DMS153 (cell line): ENCODE results near the gene DISC1.

Experiments
- DNase-seq: peaks from one replicate; lab custom pipeline; 2025; lab: John Stamatoyannopoulos, UW

Gene DISC1

DNA sequence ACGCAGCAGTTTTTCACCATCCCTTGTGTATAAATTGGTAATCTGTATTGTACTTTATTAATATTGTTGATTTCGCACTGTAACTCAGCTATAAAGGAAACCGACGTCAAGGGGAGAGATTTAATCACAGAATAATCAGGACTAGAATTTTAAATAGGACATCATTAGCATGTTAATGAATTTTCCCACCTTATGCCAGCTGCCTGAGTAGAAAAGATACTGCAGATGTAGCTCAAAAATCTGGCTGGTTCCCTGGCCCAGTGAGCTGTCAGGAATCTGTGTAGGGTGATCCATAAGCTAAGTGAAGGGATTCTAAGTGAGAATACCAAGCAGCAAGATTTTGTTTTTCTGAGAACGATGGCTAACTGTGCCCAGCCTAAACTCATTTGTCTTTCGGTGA is 195.5 kb downstream of the DISC1 start:
- DNase-seq: no peak

DNA sequence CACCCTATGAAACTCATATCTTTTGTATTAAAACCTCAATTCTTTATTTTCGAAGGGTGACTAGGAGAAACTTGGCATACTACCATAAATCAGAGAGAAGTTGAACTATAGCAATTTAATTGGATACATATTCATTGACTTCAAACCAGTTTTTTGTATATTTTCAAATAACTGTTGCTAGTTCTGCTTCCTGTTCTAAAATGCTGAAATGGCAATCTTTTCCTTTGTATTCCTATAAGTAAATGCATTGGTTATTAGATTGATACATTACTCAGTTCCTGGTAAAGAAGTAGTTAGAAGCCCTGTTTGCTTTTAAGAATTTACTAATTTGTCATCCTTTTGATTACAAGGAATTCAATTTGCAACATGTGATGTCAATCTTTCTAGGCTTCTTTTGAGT is 200.0 kb downstream of the DISC1 start:
- DNase-seq: no peak

DNA sequence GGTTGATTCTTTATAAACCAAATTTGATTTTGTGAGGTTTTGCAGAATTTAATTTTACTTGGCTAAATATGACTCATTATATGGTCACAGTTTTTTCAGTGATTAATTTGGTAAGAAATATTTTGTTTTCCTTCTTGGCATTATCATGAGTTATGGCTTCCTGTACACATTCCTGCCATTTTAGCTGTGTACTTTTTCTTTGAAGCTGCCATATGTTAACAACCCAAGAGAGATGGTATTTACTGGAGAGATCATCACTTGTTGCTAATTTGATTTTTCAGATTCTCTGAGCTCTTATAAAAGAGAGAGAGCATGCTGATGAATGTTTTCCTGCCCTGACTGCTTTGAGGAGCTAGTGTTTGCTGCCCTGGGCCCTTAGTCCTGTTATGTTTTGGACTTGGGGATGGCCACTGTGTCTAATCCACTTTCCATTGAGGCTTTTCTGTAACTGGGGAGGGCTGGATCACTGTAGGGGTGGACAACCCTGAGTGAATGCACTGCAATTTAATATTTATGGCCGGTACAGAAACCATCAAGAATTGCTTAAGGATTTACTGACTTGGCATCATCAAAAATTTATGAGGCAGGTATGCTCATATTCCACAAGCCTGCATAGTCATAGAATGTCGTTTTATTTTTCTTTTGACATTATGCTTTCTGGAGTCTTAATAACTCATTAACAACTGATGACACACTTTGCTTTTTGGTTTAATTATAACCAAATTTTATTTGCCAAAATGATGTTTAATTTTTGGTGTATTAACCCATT is 200.9 kb downstream of the DISC1 start:
- DNase-seq: no peak

DNA sequence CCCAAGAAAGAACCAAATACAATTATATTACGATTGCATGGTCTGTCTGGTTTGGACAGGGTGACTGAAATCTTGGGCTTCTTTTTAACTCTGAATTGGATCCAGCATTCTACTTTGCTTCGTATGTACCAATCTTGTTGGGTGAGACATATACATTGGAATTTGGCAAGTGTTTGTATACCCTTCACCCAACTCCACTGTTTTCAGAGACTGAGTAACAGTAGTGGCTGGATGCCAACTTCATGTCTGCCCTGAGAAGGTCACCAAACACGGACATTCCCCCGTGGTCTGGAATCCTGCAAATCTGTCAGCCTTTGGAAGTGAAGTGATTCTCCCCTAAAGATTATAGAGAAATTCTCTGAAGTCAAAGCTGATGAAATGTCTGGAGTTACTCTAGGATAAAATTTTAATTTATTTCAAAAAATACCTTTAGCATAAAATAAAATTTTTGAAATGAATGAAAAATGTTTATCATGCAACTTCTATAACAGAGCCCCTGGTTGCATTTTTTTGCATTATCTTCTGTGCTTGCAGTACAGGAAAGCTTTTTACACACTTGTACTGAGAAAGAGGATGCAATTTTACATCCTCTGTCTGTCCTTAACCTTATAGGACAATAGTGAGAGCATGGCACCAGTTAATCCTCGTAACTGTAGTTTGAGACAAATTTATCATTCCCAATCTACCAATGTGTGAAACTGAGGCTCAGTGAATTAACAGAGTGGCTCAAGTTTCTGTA is 201.8 kb downstream of the DISC1 start:
- DNase-seq: no peak

DNA sequence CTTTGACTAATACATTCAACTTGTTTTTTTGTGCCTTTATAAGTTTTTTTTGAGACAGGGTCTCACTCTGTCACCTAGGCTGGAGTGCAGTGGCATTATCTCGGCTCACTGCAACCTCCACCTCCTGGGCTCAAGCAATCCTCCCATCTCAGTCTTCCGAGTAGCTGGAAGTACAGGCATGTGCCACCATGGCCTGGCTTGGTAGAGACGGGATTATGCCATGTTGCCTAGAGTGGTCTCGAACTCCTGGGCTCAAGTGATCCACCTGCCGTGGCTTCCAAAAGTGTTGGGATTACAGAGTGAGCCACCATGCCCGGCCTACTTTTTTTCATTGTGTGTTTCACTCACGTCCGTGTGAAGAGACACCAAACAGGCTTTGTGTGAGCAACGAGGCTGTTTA is 202.7 kb downstream of the DISC1 start:
- no peak for DNase-seq

DNA sequence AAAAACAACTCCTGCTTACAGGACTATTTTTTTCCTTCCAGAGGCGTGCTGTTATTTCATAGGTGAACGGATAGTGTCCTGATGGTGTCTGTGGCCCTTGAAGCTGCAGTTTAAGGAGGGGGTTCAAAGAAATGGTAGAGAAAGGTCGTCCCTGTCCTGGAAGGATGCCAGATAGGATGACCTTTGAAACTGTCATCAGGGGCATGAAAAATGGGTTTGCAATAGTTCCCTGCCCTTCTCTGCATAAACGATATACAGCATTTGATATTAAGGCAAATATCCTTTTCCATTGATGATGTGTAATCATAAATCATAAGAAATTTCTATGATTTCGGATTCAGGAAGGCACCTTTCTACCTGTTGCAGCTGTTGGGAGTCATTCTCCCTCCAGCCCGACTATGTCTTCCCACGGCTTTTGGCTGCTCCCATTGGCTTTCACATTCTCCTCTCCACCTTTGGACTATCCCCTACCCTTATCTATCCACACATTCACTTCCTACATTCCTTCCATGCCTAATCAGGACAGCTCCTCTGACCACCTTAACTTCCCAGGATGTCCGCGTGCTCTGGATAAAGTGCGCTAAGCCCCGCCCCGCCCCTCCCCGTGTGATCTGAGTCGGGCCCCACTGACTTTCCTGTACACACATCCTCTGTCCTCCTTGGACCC is 209.8 kb downstream of the DISC1 start:
- no peak for DNase-seq

DNA sequence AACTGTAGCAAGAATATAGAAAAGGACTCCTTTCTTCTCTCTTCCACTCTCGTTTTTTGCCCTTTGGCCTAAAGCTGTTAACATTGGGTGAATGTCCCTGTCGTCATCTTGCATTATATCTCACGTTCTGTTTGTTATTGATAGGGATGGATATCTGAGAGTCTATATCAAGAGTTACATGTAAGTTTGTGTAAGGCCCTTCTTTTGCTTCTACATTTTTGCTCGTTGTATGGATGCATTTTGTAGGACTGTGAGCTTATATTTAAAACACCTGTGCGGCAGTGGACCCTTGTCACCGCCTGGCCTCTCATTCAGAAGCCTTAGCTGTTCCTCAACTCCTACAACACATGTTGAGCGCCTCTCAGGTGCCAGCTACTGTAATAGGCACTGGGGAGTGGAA is 211.9 kb downstream of the DISC1 start:
- no peak for DNase-seq

DNA sequence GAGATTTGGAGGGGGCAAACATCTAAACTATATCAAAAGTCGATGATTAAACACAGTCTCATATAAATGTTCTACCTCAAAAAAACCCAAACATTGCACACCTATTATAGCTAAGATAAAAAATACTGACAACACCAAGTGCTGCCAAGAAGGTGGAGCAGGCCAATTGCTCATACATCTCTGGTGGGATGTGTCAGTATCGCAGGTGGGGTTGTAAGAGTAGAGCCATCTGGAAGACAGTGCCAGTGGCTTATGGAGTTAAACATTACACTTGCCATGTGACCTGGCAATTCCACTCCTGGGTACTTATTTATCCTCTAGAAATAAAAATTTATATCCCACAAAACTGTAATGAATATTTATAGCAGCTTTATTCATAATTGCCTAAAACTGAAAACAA is 213.4 kb downstream of the DISC1 start:
- no peak for DNase-seq

DNA sequence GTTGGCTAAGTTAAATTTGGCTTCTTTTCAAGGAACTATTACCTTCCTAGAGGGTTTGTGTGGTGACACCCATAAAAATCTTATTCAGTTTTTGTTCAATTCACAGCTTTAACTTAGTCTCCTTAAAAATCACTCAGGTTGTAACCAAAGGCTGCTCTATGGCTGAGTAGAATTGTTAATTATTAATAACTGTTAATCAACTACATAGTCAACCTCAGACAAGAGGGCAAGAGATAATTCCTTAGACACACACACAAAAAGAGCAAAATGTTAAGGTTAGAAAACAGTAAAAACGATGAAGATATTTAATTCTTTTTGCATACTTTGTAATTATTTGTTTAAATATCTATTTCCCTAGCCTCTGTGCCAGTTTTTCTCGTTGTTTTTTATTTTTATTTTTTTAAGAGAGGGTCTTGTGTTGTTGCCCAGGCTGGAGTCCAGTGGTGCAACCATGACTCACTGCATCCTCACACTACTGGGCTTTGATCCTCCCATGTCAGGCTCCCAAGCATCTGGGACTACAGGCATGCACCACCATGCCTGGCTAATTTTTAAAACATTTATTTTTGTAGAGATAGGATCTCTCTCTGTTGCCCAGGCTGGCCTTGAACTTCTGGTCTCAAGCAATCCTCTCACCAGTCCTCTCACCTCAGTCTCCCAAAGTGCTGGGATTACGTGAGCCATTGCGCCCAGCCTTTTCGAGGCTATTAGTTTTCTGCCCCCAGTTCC is 215.2 kb downstream of the DISC1 start:
- DNase-seq: no peak

DNA sequence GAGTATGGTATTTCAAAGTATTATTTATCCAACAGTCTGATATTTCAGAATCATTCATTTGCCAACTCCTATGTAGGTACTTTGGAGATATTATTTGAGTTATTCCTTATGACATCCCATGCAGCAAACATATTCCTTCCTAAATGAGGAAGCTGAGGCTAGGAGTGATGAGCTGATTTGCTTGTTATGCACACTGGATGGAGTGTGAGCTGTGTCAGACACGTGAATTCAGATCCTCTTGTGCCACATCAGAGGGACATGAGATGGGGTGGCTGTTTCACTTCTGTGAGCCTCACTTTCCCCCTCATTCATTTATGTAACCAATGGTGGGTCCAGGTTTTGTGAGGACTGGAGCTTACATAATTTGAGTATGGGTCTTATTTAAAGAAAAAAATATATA is 215.9 kb downstream of the DISC1 start:
- DNase-seq: no peak

DNA sequence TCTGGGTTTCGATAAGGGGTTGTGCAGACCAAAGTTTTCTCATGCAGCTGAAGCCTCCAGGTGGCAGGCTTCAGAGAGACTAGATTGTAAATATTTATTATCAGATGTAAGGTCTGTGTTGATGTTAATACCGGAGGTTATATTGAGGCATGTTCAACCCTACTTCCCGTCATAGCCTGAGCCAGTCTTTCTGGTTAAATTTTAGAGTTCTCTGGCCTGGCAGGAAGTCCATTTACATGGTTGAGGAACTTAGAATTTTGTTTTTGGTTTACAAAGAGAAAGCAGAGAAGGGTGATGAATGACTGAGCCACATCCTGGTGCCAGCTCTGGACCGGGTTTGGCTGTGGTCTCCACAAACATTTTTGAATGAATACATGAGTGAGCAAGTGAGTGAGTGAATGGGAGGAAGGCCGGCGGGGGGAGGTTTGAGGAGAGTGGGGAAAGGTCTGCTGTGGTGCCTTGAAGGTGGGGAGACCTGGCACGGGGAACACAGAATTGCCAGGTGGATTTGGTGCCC is 218.5 kb downstream of the DISC1 start:
- DNase-seq: no peak

DNA sequence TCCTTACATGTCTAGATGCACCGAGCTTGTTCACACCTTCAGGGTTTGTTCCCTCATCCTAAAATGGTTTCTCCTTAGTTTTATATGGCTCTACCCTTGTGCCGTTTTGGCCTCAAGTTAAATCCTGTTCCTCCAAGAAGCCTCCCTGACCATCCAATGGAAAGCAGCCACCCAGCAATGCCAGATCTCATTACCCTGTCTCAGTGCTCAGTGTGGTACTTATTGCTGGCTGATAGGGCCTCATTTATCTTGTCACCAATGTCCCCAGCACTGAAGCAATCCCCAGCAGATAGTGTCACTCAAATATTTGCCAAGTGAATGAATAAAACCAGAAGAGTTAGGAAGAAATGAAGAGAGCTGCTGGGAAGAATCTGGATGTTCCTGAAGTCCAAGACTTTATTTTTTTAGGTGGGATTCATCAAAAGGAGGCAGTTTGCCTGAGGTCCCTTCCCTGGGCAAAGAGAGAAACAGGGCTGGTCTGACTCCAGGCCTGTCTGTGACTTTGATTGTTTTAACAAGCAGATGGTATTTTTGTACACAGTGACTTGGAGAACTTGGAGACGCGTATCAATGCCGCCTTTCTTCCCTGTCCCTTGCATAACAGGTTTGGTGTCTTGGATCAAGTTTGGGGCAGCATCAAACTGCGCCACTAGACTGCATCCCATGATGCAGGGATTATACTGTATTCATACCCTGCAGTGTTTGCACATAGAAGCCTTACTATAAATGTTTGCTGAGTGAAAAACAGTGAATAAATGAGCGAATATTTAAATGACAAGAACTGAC is 221.2 kb downstream of the DISC1 start:
- DNase-seq: no peak

DNA sequence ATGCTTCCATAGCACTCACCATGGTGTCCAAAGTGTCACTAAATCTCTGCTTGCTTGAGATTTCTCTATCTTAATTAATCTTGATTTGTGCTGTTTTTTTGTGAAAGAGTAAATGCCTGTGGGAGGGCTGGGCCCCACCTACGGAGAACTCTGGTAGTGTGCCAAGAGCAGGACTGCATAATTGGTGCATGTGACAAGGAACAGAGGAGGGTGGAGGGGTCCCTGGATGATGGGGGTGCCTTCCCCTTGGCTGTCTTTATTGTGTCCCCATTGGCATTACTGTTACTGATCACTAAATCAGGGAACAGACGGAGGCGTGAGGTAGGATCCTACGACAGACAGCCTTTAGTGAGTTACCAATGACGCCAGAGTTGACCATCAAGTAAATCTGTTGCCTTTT is 223.4 kb downstream of the DISC1 start:
- no peak for DNase-seq

DNA sequence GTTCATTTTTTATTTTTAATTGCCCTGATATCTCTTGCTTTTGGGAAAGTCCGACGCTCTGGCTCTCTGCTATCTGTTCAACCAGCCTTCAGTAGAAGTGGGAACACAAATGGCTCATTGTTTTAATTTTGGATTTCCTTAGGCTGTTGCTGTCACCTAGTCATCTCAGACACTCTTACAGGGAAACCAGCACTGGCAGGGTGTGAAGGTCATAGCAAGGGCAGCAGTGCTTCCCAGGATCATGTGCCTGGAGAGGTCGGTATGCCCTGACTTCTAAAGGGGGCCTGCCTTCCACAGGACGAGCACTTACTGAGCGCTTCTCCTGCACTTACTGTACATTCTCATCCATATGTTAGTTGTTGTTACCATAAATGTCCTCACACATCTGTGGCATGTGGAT is 224.2 kb downstream of the DISC1 start:
- DNase-seq: no peak

DNA sequence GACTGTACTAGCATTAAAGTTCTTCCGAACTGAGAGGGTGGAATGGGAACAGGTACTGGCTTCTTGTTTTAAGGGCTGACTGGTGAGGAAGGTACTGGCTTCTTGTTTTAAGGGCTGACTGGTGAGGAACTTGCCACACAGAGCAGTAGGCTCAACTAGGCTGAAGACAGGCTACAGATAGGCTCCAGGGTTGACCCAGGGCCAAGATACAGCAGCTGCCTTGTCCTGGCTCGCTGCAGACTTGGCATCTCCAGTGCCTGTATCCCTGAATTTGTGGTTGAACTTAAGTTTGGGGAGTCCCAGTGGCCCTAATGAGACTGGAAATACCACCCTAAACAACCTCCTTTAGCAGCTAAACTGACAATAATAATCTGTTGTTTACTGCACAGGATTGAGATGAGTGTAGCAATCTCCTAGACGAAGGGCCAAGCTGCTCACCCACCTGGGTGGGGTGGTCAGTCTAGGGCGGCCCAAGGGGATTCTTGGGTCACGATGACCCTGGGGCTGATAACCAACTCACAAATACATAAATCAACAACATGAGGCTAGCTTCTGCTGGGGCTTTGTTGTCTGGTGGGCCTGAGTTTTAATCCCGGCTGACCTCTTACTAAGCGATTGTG is 227.1 kb downstream of the DISC1 start:
- no peak for DNase-seq

DNA sequence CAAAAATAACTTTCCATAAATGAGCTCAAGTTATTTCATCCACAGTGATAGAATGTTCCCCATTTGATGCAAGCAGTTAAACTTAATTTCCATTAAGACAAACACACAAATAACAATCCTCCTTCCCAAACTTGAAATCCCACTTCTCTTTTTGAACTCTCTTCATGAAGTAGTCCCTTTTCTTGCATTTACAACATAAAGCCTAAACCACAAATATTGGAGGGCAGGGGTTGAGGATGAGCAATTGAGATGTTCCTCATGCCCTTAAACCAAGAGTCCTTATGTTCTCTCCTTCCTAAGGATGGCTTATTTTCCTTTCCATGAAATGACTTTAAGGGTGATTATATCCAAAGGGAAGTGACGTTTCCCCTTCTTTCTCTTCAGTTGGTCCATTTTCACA is 228.8 kb downstream of the DISC1 start:
- DNase-seq: no peak

DNA sequence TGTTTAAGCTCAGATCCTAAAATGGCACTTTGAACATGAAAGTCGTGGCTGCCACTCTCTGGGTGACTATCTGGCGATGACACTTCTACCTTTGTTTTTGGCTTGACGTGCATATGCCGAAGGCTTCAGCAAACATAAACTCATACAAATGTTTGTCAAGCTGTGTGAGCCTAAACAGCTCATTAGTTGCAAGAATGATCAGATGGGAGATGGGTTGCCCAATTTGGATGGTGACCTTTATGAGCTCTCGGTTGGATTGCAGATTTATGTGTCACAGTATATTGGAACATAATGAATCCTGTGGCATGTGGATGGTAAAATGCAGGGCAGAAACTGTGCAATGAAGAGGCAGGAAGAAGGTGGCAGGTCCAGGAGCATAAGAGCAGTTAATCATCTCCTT is 229.3 kb downstream of the DISC1 start:
- no peak for DNase-seq

DNA sequence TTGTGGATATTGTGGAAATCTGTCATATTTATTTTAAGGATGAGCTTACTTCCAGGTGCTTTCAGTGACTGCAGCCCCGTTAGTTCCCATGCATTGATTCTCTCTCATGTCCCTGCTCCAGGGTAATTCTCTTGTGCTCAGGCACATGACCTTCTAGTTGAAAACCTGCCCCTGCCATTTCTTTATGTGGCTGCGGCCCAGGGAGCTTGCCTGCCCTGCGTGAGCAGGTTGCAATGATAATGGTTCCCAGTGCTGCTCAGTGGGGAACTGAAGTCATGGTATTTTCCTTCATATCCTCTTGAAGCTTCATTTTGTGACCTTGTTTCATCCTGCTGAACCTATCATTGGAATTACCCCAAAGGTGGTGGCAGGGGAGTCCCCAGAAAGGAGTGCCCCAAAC is 229.8 kb downstream of the DISC1 start:
- DNase-seq: no peak

DNA sequence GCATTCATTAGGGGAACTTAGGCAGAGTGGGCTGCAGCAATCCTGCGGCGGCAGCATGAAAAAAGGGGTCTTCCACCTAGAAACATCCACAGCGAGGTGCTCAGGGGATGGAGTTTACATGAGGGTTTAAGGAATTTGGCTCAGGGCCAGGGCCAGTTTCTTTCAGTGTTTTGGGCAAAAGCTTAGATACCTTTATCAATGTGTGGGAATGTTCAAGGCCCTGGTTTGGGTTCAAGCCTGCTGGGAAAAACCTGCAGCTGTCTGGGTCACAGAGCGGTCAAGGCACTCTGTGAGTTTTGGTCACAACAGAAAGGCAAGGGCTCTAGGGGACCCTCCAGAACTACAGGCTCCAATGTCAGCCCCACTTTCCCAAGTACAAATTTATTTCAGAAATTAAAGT is 230.3 kb downstream of the DISC1 start:
- DNase-seq: no peak

DNA sequence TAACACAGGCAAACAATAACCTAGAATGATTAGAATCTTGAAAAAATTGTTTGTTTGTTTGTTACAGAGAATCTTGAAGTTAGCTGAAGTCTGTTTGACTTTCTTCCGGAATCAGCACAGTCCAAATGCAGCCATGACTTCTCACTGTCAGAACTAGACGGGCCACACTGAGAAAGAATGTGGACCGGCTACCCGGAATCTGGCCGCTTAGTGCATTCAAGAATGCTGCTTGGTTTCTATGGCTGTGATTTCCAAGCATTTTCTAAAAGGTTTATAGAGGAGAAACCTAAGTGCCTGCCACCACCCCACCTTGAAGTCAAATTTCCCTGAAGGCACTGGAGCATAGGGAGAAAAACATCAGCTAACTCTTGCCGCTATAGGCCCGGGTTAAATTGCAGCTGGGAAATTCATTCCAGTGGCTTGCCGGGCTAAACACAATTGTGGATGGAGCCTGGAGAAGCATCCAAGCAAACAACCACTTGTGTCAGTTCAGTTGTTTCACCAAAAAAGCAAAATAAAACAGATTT is 231.1 kb downstream of the DISC1 start:
- no peak for DNase-seq
